Pulmonary artery endothelial cell (primary cell): ENCODE data around the gene IL18BP. TPM values are rescaled to one million over a fixed set of nuclear protein-coding genes. Genes with fewer than 3 reads are reported as not detected.

Experiments
- DNase-seq: peaks from one replicate; pipeline ENCODE4 v3.0.0-alpha.2; 2011; ENCODE audit warnings: low read depth, low spot score
- total RNA-seq: library from RNA; depleted of rRNA; stranded (reverse); fragments of >200 nt; gene quantifications from 2 replicates; pipeline ENCODE4 v1.2.3, GENCODE V29; 2014

The IL18BP gene
- total RNA-seq, 1 donor from 2014 or later, result 6.1 TPM

- no peak for DNase-seq
Observed at GRCh38 chr11:72012091-72012630, 13.5 kb downstream of the IL18BP start.

GRCh38 chr11:72012897-72013721, 14.4 kb downstream of the IL18BP start:
- DNase-seq, result no peak

- no peak for DNase-seq
Observed at GRCh38 chr11:72013765-72014711, 15.3 kb downstream of the IL18BP start.

GRCh38 chr11:72014761-72015320, 16.1 kb downstream of the IL18BP start:
- DNase-seq, result no peak

- DNase-seq, result no peak
Observed at GRCh38 chr11:72015511-72016061, 16.9 kb downstream of the IL18BP start.

- DNase-seq, result no peak
Observed at GRCh38 chr11:72018171-72018570, 19.5 kb downstream of the IL18BP start.

DNA sequence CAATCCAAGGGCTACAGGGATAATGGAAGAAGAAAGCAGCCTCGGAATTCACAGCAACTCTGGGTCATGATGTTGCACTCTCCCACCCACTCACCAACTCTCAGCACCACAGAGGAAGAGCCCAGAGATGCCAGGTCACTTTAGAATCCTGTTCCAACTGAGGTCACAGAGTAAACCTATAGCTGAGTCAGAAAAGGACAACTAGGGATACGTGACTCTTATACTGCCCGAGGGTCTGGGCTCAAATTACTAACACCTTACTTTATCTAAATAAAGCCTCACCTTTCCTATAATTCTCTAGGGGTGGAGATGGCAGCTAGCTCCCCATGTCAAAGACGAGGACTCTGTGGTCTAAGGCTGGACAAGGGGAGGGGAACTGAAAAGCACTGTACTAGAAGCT, 24.6 kb downstream of the IL18BP start:
- no peak for DNase-seq

- no peak for DNase-seq
Observed at GRCh38 chr11:72024069-72024754, 25.5 kb downstream of the IL18BP start.

GRCh38 chr11:72026090-72026489, 27.4 kb downstream of the IL18BP start:
- DNase-seq, result no peak

GRCh38 chr11:72030472-72031045, 31.9 kb downstream of the IL18BP start:
- no peak for DNase-seq

DNA sequence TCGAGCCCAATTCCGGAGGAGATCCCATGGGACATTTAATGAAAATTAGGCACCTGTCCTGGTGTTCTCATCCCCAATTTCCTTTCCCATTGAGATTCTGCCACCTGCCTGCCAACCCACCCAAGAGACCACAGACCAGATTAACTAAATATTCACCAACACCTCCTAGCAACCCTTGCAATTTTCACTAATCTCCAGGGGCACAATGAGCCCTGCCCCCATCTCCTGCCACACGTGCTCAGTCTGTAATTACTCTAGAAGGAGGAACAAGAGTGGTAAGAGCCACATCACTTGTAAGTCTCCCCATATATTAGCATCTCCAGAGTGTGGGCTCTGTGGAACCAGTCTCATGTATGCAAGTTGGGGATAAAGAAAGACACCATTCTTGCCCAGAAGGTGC, 38.0 kb downstream of the IL18BP start:
- DNase-seq, result no peak

- no peak for DNase-seq
Observed at GRCh38 chr11:72037554-72038311, 39.0 kb downstream of the IL18BP start.

- no peak for DNase-seq
Observed at GRCh38 chr11:72038491-72038890, 39.8 kb downstream of the IL18BP start.

- no peak for DNase-seq
Observed at GRCh38 chr11:72039031-72039855, 40.5 kb downstream of the IL18BP start.

DNA sequence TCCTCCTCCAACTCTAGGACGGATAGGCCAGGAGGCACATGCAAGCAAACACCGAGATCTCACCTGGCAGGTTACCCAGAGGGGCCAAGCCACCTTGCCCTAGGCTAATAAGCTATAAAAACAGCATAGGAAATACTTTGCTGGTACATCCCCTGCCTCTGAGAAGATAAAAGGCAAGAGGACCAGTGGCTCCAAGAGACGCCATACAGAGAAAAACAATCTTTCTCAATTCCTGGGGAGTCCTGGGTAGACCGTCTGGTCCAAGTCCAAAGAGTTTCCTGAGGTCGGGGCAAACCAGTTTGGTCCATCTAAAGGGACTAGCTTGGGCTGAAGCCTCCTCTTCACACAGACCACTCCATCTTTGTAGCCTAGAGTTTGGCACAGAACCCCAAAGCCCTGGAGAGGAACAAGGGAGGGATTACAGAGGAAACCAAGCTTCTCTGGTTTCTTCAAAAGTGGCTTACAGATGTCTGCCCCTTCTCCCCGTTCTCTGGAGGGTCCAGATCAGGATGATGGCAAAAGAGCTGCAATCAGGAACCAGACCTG, 41.2 kb downstream of the IL18BP start:
- DNase-seq, result no peak

DNA sequence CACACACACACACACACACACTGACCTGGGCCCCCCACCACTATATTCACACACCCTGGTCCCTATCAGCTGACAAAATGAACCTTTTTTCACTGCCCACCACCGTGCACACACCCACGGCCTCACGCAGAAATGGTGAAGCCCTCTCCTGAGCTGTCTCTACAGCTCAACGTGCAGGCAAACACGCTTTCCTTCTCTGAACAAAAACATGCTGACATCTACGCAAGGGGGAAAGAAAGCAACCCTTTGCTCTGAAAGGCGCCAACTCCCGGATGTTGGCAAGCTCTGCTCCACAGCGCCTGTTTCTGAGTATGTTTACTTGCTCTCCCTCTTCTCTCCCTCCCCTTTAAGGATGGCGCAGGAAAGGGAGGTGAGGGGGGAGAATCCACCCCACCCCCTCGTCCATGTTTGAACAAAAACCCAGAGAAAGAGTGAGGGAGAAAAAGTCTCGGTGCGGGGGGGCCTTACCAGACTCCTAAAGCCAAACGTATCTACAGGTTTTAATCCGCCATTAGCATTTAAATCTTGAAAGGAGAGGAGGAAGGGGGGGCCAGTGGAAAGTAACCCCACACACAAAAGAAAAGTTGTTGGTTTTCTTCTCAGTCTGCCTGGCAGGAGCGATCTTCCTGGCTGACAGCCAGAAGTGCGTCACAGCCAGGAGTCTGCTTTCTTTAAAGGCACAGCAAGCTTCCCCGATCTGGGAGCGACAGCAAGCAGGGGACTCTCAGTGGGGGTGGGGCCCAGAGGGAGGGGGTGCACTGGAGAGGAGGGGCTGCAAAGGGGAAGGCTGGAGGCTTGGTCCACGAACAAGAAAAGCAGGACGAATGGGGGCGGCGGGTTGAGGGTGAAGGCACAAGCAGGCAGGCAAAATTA, 42.0 kb downstream of the IL18BP start:
- DNase-seq, result peak; percentile 83

- peak; percentile 41 for DNase-seq
Observed at GRCh38 chr11:72041364-72042063, 42.8 kb downstream of the IL18BP start.
